Measurements from ENCODE around the gene LAMA4. TPM values are rescaled to one million over a fixed set of nuclear protein-coding genes. Genes with fewer than 3 reads are reported as not detected.

LAMA4 gene
- total RNA-seq, 1 donor from 2014 or later: 1.1 TPM

- Mint-ChIP-seq H3K27ac (no peak overlapping the region), H3K36me3 (ENCODE audit: insufficient read depth) (peaks cover 13% of the 10 kb centered on the region), H3K4me3 (ENCODE audit: low read depth) (no peak overlapping the region), H3K27me3 (no peaks in the 10 kb centered on the region), H3K4me1 (ENCODE audit: low read depth) (peaks cover 2% of the 10 kb centered on the region), H3K9me3 (ENCODE audit: low read depth) (no peaks in the 10 kb centered on the region)
- no peak for TF ChIP-seq CTCF (IDR thresholded peaks at IDR 0.05; ENCODE audit: unreplicated experiment)
- DNase-seq (ENCODE audit: low spot score, unreplicated experiment): no peak
Observed at GRCh38 chr6:112096901-112097300, 157.5 kb downstream of the LAMA4 start.

GRCh38 chr6:112087916-112088315, 166.5 kb downstream of the LAMA4 start:
- no peak for TF ChIP-seq CTCF (IDR thresholded peaks at IDR 0.05; ENCODE audit: unreplicated experiment)
- H3K27ac Mint-ChIP-seq: no peak overlapping the region
- no peaks in the 10 kb centered on the region for H3K36me3 Mint-ChIP-seq (ENCODE audit: insufficient read depth)
- H3K9me3 Mint-ChIP-seq (ENCODE audit: low read depth): no peaks in the 10 kb centered on the region
- peaks cover 2% of the 10 kb centered on the region for H3K4me1 Mint-ChIP-seq (ENCODE audit: low read depth)
- no peak for DNase-seq (ENCODE audit: low spot score, unreplicated experiment)
- no peak overlapping the region for H3K4me3 Mint-ChIP-seq (ENCODE audit: low read depth)
- no peaks in the 10 kb centered on the region for H3K27me3 Mint-ChIP-seq

GRCh38 chr6:112087136-112087911, 167.0 kb downstream of the LAMA4 start, which contains the start of the genes FAM229B and TUBE1:
FAM229B (plus strand) TSS chr6:112087591; CDS start chr6:112099284, 11,693 bp downstream.
TUBE1 (minus strand) TSS chr6:112087482; CDS start chr6:112087434, 48 bp downstream.
- Mint-ChIP-seq H3K4me1 (ENCODE audit: low read depth) (peaks cover 2% of the 10 kb centered on the region), H3K9me3 (ENCODE audit: low read depth) (no peaks in the 10 kb centered on the region), H3K4me3 (ENCODE audit: low read depth) (no peak within 1 kb of the TSS), H3K27ac (no peak within 1 kb of the TSS), H3K36me3 (ENCODE audit: insufficient read depth) (no peaks in the 10 kb centered on the region), H3K27me3 (no peaks in the 10 kb centered on the region)
- DNase-seq (ENCODE audit: low spot score, unreplicated experiment): peak; percentile 77
- TF ChIP-seq CTCF (IDR thresholded peaks at IDR 0.05; ENCODE audit: unreplicated experiment): peak; percentile 19

GRCh38 chr6:112086744-112087135, 167.6 kb downstream of the LAMA4 start:
- Mint-ChIP-seq H3K4me1 (ENCODE audit: low read depth) (peaks cover 2% of the 10 kb centered on the region), H3K27ac (no peak overlapping the region), H3K36me3 (ENCODE audit: insufficient read depth) (no peaks in the 10 kb centered on the region), H3K27me3 (no peaks in the 10 kb centered on the region), H3K9me3 (ENCODE audit: low read depth) (no peaks in the 10 kb centered on the region), H3K4me3 (ENCODE audit: low read depth) (no peak overlapping the region)
- no peak for TF ChIP-seq CTCF (IDR thresholded peaks at IDR 0.05; ENCODE audit: unreplicated experiment)
- DNase-seq (ENCODE audit: low spot score, unreplicated experiment): no peak

GRCh38 chr6:112085286-112086065, 168.9 kb downstream of the LAMA4 start:
- Mint-ChIP-seq H3K4me1 (ENCODE audit: low read depth) (peaks cover 2% of the 10 kb centered on the region), H3K9me3 (ENCODE audit: low read depth) (no peaks in the 10 kb centered on the region), H3K4me3 (ENCODE audit: low read depth) (peak overlapping the region; percentile 57), H3K27me3 (no peaks in the 10 kb centered on the region), H3K27ac (no peak overlapping the region), H3K36me3 (ENCODE audit: insufficient read depth) (no peaks in the 10 kb centered on the region)
- no peak for TF ChIP-seq CTCF (IDR thresholded peaks at IDR 0.05; ENCODE audit: unreplicated experiment)
- DNase-seq (ENCODE audit: low spot score, unreplicated experiment): no peak

Measured in progenitor cell of endocrine pancreas (in vitro differentiated cells).